GM19193 (cell line): ENCODE results near the gene CA14.

Source experiments
- POLR2A ChIP-seq: IDR thresholded peaks from 4 replicates; pipeline ENCODE4 v1.6.1; 2011; ENCODE audit not compliant: insufficient read depth, insufficient read length; ENCODE audit errors: extremely low read depth

The CA14 gene

DNA sequence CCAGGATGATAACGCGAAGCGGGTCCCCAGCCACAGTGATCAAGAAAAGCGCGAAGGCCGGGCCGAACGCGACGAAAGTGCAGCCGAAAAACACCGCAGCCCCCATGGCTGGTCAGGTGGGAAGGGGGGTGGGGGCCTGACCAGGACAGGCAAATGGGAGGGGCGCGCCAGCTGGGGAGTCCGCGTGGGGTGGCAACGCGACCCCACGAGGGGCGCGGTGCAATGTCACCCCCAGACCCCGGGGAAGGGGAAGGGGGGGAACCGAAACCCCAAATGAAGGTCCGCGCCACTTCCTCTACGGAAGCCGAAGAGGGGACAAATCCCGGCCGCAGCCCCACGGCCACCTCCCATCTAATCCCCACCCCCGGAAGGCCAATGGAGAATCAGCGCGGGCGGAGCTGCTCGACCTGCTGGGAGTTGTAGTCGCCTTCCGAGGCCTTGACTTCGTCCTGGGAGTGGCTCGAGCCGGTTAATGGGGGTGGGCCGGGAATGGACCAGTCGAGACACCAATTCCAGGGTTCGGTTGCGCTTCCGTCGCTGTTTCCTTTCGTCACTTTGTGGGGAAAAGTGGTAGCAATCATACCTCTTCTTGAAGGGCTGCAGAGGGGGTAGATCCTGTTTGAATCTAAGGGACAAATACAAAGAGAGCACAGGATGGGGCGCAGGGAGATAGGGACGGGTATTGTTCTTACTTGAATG is 11.3 kb downstream of the CA14 start, which contains the start of gene APH1A:
TSS of gene APH1A (minus strand) at position 312 of the 699 bp plus-strand sequence. CDS start at position 106, 206 bp downstream.
- peak; percentile 71 for TF ChIP-seq POLR2A

- no peak for TF ChIP-seq POLR2A
Measured at GRCh38 chr1:150269451-150269850, 11.9 kb downstream of the CA14 start.

- TF ChIP-seq POLR2A, result no peak
Measured at GRCh38 chr1:150271291-150271959, 13.9 kb downstream of the CA14 start.

- TF ChIP-seq POLR2A, result no peak
Measured at GRCh38 chr1:150273311-150273710, 15.7 kb downstream of the CA14 start.

DNA sequence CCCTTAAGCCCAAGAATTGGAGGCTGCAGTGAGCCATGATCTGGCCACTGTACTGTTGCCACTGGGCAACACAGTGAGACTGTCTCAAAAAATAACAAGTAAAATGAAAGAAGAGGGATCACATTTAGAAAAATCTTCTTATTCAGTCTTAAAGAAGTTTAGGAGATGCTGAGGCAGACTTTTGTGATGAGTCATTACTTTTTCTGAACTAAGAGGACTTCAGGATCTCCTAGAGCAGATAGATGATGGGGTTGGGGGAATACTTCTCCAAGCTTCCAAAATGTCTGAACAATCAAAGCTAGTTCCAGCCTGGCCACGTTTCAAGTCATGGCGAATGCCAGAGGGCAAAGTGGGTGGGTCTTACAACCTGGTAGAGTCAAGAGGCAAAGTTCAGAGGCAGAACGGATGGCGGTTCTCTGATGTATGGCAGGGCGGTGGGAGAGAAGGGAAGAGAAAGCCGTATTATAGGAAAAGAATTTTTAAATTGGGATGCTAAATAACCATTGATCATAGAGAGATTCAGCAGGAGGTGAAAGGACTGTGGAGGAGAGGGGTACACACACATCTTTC is 22.6 kb downstream of the CA14 start:
- no peak for TF ChIP-seq POLR2A

- no peak for TF ChIP-seq POLR2A
Measured at GRCh38 chr1:150281221-150281757, 23.7 kb downstream of the CA14 start.

DNA sequence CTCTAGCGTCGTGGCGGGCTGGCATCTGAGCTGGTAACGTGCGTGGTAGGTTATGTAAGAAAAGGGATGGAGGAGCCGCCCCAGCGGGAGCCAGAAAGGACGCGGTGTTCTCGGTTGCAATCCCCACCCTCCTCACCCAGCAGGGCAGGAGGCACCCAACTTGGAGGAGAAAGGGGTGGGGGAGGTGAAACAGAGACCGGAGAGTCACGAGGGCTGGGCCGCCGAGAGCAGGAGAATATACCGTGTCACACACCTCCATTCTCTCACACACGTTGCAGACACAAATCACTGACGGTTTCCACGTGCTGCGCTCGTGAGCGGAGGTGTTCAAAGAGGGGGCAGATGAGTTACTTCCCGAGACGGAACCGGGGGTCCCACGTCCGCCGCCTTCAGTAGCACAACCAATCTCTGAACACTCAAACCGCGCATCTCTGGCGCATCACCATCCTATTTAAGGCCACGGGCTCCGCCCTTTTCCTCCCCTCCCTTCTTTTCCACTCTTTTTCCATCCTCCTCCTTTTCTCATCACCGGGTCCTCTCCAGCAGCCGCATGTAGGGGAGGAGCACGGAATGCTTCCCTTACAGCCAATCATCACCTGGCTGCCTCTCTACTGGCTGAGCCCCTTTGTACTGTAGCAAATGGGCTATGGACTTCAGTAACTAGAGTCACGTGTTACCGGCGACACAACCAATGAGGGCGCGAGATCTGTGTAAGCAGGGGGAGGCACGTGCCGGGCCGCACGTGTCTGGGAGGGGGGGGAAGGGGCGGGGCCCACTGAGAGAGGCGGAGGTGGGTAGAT is 24.4 kb downstream of the CA14 start, which contains the start of gene CIART:
TSS of gene CIART (plus strand) at position 797 of the 800 bp plus-strand sequence. CDS start 714 bp downstream, outside the sequence.
- peak; percentile 16 for TF ChIP-seq POLR2A

DNA sequence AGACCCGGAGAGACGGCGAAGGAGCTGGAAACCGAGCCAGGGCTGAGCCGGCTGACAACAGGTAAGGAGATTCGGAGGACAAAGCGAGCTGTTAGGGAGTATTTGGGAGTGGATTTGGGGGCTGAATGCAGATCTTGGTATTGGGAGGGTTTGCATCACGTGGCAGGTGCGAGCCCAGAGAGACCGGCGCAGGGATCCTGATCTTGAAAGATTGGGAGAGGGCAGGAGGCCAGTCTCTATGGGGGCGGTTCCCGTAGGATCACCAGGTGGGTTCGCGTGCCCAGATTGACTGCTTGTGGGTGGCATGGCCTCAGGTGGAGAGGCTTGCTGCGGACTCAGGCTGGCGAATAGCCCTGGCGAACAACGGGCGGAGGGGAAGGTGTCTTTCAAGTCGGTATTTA is 25.0 kb downstream of the CA14 start:
- TF ChIP-seq POLR2A, result no peak

DNA sequence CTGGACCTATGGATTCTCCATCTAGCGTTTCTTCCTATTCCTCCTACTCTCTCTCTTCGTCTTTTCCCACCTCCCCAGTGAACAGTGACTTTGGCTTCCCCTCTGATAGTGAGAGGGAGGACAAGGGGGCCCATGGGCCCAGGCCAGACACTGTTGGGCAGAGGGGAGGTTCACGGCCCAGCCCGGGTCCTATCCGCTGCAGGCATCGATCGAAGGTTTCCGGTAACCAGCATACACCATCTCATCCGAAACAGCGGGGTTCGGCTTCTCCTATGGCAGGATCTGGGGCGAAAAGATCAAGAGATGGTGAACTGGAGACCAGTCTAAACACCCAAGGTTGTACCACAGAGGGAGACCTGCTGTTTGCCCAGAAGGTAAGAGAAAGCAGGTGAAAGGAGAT is 25.7 kb downstream of the CA14 start:
- TF ChIP-seq POLR2A, result no peak

DNA sequence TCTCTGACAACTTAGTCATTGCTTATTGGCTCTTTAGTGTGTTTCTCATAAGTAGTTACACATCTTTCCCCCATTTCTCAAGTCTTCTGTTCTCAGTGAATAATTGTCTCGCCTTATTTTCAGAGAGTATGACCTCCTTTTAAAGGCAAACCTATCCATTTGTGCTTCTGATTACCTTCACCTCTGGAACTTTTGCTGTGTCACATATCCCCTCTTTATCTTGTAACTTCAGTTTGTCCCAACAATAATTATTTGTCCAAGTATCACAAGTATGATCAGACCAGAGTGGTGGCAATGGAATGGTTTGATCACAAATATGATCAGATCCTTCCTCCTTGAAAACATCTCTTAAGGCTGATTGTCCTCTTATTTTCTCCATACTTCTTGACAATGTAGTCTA is 30.8 kb downstream of the CA14 start:
- TF ChIP-seq POLR2A, result no peak

- TF ChIP-seq POLR2A, result no peak
Measured at GRCh38 chr1:150288822-150289221, 31.2 kb downstream of the CA14 start.

GRCh38 chr1:150293433-150294253 is 36.1 kb downstream of the CA14 start, which contains the start of gene MRPS21:
MRPS21 (plus strand) TSS chr1:150293861; CDS start chr1:150294367, 506 bp downstream.
- peak; percentile 93 for TF ChIP-seq POLR2A

GRCh38 chr1:150295476-150295875 is 37.9 kb downstream of the CA14 start:
- TF ChIP-seq POLR2A, result no peak

GRCh38 chr1:150299716-150300115 is 42.1 kb downstream of the CA14 start:
- TF ChIP-seq POLR2A, result no peak
